NCI-H82 treated with DMSO at 0.1 percent for 48 hours (cell line): ENCODE measurements around the gene SNUPN.
"Not testable (repeated sequence)": the region's sequence is repeated elsewhere in the genome, so short reads cannot be mapped to it uniquely, and the experiment has no call there.

Experiments
- DNase-seq: peaks from one replicate; lab custom pipeline; 2025; ENCODE audit not compliant: unreplicated experiment; lab: John Stamatoyannopoulos, UW

The SNUPN gene

DNA sequence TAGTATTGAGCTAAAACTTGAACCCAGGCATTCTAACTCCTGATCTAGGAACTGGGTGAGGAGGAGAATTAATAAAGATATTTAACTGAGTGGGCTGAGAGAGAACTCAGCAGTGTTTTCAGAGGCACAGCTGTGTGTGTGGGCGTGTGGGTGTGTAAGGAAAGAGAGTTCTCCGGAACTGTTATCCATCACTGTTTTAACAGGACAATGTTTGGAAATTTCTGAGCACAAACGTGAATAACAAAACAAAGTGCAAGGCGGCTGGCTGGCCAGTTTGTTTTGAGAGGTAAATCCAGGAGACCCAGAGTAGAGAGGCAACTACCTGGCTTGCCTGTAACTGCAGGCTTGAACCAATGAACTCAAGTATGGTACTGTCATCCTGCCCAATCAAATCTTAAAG is 41.4 kb downstream of the SNUPN start:
- no peak for DNase-seq

DNA sequence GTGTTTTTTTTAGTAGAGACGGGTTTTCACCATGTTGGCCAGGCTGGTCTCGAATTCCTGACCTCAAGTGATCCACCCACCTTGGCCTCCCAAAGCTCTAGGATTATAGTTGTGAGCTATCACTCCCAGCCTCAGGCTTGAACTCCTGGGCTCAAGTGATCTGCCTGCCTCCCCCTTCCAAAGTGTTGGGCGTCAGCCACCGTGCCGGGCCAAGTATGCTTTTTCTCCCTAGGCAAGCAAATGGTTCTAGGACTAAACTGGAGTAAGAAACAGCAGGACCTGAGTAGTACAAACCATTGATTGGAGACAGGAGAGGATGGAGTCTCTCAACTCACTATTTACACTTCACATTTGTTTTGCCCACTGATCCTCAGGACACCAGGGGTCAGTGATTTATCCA is 41.8 kb downstream of the SNUPN start:
- DNase-seq = no peak

DNA sequence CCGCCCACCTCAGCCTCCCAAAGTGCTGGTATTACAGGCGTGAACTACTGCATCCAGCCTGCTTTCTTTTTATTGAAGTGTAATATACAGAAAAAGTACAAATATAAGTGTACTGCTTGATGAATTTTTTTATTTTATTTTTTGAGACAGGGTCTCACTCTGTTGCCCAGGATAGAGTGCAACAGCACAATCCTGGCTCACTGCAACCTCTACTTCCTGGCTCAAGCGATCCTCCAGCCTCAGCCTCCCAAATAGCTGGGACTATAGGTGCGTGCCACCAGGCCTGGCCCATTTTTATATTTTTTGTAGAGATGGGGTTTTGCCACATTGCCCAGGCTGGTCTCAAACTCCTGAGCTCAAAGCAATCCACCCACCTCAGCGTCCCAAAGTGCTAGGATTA is 42.6 kb downstream of the SNUPN start:
- not testable (repeated sequence) for DNase-seq

DNA sequence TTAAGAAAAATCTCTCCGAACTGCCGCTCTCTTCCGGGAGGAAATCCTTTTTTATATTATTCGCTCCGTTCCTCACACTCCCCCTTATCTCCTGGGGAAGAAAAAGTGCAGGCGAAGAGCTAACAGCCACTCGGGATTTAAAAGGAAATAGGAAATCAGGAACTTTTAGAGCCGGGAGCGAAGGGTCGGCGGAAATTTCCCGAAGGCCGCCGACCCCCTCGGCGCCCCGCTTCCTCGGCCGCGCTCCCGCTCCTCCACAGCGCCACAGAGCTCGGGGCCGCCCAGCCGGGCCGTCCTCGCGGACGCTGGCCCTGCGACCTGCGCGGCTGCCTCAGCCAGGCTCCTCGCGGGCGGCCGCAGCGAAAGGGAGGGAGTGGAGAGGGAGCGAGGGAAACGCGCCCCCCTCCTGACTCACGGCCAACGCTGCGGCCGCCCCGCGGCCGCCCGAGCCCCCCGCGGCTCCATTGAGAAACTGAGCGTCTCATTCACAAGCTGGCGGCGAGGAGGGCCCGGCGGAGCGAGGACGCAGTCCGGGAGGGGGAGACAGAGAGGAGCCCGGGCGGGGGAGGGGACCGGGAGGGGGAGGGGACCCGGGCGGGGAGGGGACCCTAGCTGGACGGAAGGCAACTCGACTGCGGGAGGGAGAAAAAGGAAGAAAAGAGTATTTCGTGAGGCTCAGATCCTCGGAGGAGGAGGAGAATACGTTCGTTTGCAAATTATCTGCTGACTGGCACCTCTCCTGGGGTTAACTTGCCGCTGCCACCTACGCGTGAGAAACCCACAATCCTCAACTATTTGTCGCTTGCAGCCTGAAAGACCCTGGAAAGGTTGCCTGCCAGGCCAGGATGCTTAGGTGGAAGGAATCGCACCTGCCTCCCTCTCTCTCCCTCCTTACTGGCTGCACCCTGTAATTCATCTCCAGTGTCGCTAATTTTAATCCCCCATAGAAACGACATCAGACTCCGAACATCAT is 46.3 kb downstream of the SNUPN start, which contains the start of gene PTPN9:
Gene PTPN9 (minus strand): TSS at position 368 of the 973 bp plus-strand sequence. CDS start 539 bp downstream, outside the sequence.
- DNase-seq = peak; percentile 41

DNA sequence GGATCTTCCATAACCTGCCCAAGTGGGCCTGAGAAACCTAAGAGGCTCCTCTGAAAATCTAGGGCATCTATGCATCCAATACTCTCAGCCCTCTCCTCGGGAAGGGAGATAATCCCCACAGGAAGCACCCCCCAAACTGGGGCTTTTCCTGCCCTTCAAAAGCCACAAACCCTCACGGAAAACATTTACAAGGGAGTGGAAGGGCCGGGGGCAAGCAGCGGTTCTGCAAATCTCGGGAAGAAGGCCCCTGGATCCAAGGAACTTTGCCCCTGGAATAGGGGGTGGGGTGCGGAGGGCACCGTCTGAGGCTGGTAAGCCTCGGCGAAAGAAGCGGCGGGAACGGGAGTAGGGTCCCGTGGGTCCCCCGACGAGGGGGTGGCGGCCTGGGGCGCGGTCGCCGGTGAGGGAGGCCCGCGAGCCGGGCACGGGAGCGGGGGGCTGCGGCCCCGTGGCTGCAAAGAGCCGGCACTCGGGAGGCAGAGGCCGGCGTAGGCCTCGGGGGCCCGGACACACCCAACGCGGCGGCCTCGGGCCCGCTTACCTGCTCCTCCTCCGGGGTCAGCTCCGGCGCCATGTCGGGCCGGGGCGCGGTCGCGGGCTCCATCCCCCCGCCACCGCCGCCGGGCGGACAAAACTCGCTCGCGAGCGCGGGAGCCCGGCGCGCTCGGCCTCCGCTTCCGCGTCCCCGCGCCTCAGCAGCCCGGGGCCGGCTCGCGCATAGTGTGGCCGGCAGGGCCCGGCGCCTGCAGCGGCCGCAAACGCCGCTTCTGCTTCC is 47.2 kb downstream of the SNUPN start:
- DNase-seq = no peak

DNA sequence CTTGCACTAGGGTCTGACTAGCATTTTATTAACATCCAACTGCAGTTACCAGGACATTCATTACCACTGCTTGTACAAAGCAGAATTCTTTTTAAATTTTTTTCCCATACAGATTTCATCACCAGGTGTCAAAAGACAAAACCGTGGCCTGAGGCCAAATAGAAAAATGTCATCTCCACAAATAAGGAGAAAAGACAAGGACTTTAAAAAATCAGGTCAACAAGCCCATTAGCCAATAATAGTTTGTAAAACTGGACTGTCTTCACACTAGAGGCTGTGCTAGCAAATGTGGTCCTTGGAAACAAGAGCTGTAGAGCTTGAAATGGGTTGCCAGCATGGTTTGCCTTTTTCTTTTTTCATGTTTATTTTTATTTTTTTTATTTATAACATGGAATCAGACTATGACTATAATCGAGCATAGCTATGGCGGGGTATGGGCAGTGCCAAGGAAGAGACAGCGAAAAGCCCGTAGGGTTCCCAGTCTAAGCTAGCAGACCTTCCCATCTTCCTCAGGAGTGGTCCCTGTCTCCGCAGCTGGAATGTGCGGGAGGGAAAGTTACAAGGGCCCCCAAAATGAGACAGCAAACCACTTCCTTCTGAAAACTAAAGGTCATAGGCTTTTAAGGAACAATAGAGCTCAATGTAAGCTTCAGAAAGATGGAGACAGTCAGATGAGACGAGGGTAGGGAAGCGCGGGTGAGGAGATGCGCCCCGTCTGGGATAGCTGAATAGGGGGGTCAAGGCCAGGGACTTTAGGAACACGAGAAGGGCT is 47.9 kb downstream of the SNUPN start:
- DNase-seq = no peak

DNA sequence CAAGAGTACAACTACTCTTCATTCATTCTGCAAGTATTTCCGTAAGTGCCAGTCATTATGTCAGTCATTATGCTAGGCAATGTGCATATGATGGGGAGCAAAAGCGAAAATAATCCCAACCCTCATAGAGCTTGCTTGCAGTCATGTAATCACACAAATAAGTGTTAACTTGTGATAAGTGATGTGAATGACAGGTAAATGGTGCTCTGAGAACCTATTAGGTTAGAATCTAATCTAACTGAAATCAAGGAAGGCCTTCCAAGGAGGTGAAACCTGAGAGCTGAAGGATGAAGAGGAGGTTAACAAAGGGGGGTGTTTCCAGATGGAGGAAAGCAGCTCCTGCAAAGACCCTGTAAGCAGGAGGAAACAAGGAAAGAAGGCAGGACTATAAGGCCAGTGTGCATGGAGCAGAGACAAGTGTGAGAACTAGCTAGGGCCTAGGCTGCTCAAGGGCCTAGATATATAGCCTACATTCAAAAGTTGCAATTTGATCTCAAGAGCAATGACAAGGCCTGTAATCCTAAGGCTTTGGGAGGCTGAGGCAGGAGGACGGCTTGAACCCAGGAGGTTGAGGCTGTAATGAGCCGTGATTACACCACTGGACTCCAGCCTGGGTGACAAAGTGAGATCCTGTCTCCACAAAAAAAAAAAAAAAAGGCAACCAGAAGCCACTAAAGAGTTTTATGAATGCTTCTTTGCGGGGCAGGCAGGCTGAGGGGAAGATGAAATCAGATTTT is 51.7 kb downstream of the SNUPN start:
- DNase-seq = no peak

DNA sequence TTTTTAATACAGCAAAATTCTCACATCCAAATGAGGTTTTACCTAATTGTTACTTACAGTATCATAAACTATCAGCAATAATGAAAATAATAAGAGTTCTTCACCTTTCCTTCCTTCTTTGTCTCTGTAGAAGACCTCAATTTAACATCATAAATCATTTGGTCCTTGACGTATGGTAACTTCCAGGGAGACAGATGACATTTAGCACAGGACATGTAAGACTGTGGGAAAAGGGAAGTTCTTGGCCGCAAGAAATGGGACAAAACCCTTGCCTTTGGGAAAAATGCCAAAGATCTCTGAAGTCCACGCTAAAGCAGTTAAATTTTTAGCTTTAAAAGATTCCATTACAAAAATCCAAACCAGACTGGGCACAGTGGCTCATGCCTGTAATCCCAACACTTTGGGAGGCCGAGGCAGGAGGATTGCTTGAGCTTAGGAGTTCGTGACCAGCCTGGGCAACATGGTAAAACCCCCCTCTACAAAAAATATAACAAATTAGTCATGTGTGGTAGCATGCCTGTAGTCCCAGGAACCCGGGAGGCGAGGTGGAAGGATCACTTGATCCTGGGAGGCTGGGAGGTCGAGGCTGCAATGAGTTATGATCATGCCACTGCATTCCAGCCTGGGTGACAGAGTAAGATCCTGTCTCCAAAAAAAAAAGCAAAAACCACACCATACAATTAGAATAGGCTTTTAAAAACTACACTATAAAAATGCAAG is 55.2 kb downstream of the SNUPN start:
- no peak for DNase-seq

DNA sequence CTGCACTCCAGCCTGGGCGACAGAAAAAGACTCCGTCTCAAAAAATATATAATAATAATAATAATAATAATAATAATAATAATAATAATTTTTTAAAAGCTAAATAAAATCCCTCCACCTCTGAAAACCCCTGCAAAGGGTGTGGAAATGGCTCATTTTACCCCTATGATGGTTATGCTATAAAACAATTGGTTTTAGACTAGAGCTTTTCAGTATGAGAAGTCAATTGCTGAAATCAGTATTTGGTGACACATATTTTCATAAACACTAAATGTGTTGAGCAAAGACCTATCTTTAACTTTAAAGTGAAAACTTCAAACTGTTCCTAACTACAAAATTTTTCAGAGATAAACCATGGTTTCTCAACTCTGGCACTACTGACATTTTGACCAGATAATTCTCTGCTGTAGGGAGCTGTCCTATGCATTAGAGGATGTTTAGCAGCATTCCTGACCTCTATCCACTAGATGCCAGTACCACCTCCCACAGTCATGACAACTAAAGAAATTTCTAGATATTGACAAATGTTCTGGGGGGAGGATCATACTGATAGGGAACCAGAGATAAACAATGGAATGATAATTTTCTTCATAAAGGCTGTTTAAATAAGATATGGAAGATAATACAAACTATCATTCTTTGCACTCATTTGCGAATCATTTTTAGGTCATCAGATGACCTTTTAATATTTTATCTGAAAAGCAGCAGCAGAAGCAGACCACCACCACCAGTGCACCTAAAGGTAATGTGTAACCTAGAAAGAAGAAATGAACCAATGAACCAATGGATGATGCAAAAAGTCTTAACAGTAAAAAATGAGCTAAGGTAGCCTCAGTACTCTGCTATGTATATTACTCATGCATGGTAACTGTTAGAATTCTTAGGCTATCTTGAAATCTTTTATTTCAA is 60.2 kb downstream of the SNUPN start:
- DNase-seq = no peak

DNA sequence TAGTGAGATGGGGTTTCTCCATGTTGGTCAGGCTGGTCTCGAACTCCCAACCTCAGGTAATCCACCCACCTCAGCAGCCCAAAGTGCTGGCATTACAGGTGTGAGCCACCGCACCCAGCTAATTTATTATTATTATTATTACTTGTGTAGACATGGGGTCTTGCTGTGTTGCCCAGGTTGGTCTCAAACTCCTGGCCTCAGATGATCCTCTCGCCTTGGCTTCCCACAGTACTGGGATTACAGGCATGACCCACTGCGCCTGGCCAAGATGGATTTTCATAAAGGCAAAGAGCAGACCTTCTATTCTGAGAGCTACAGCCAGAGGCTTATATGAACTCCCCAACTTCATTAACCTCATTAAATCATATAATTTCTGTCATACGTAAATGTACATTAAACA is 63.6 kb downstream of the SNUPN start:
- no peak for DNase-seq

DNA sequence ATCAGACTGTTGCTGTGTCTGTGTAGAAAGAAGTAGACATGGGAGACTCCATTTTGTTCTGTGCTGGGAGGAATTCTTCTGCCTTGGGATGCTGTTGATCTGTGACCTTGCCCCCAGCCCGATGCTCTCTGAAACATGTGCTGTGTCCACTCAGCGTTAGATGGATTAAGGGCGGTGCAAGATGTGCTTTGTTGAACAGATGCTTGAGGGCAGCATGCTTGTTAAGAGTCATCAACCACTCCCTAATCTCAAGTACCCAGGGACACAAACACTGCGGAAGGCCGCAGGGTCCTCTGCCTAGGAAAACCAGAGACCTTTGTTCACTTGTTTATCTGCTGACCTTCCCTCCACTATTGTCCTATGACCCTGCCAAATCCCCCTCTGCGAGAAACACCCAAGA is 66.2 kb downstream of the SNUPN start:
- DNase-seq = not testable (repeated sequence)

DNA sequence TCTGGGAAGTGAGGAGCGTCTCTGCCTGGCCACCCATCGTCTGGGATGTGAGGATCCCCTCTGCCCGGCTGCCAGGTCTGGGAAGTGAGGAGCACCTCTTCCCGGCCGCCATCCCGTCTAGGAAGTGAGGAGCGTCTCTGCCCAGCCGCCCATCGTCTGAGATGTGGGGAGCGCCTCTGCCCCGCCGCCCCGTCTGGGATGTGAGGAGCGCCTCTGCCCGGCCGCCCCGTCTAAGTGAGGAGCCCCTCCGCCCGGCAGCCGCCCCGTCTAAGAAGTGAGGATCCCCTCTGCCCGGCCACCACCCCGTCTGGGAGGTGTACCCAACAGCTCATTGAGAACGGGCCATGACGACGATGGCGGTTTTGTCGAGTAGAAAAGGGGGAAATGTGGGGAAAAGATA is 66.6 kb downstream of the SNUPN start:
- not testable (repeated sequence) for DNase-seq

DNA sequence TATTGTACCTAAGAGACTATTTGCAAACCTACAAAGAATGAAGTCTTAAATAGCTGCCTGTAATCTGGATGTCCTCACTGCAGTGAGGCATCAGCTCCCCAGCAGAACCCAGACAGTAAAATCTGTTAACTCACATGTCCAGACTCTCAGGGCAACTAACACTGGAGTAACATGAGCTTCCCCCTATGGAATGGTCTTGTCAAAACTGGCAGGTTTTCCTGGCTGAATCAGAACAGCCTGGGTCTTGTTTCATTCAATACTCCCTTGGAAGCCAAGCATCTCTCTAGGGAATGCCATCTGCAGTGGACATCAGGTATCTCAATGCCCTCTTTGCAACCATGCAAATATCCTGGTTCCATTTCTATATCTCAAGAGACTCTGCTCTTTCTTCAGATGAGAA is 70.8 kb downstream of the SNUPN start:
- no peak for DNase-seq

DNA sequence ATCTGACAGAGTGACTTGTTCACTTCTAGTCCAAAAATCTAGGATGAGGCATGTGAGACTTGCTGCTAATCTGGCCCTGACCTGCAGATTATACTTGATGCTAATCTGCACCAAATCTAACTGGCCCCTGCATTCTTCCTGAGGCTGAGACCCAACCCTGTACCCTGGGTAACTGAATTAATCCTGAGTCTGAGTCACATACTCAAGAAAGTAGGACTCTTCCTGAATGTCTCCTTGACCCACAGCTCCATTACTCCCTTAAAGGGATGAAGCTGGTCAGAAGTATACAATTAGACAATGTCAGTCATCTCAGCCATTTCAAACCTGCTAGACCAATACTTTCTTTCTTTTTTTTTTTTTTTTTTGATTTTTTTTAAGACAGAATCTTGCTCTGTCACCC is 71.9 kb downstream of the SNUPN start:
- no peak for DNase-seq

DNA sequence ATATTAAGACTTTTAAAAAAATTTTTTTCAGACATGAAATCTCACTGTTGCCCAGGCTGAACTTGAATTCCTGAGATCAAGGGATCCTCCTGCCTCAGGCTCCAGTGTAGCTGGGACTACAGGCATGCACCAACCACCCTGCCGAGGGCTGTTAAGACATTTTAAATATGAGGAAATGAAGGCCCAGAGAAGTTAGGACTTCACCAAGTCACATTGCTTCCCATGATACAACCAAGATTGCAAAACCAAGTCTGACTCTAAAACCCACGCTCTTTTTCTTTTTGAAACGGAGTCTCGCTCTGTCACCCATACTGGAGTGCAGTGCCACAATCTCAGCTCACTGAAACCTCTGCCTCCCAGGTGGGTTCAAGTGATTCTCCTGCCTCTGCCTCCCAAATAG is 74.4 kb downstream of the SNUPN start:
- DNase-seq = no peak
